HepG2 (cell line): ENCODE measurements around the gene SSH3. TPM values are rescaled to one million over a fixed set of nuclear protein-coding genes. Genes with fewer than 3 reads are reported as not detected.

Experiments used
- MAFG ChIP-seq: sonication (generic); formaldehyde crosslinking; IDR thresholded peaks from 2 replicates; pipeline ENCODE4 v1.5.1; 2020; ENCODE audit warnings: mild to moderate bottlenecking, missing genetic modification reagents
- MEF2D ChIP-seq: sonication (generic); formaldehyde crosslinking; IDR thresholded peaks from 2 replicates; pipeline ENCODE4 v1.5.1; 2020; ENCODE audit warnings: mild to moderate bottlenecking, missing genetic modification reagents
- MYNN ChIP-seq: sonication (generic); formaldehyde crosslinking; IDR thresholded peaks from 2 replicates; pipeline ENCODE4 v1.4.0; 2020; ENCODE audit warnings: mild to moderate bottlenecking, low read depth, missing genetic modification reagents
- SKI ChIP-seq: fragments of 450-650 bp; IDR thresholded peaks from one replicate; pipeline ENCODE4 v1.6.1; 2018; ENCODE audit warnings: mild to moderate bottlenecking; ENCODE audit not compliant: partially characterized antibody
- ZMYM3 ChIP-seq: sonication (generic); formaldehyde crosslinking; IDR thresholded peaks from 2 replicates; pipeline ENCODE4 v1.5.1; 2020; ENCODE audit warnings: mild to moderate bottlenecking, missing genetic modification reagents
- ZNF101 ChIP-seq: sonication (generic); formaldehyde crosslinking; IDR thresholded peaks from 2 replicates; pipeline ENCODE4 v1.4.0; 2020; ENCODE audit warnings: mild to moderate bottlenecking, low read depth, missing genetic modification reagents, borderline replicate concordance
- ZNF362 ChIP-seq: sonication (generic); formaldehyde crosslinking; IDR thresholded peaks from 2 replicates; pipeline ENCODE4 v1.4.0; 2020; ENCODE audit warnings: missing genetic modification reagents, mild to moderate bottlenecking, borderline replicate concordance
- ZNF737 ChIP-seq: sonication (generic); formaldehyde crosslinking; IDR thresholded peaks from 2 replicates; pipeline ENCODE4 v1.5.0; 2020; ENCODE audit warnings: missing genetic modification reagents, mild to moderate bottlenecking, borderline replicate concordance
- ZNF879 ChIP-seq: sonication (generic); formaldehyde crosslinking; IDR thresholded peaks from 2 replicates; pipeline ENCODE4 v1.8.1; 2023; ENCODE audit warnings: missing genetic modification reagents
- polyA plus RNA-seq, 8 experiments: library from polyadenylated mRNA; depleted of rRNA in 3 of 8; stranded (reverse) in 7 of 8; unstranded in 1 of 8; fragments of >200 nt; fragmentation: Illumina TruSeq in 4 of 8; extraction: Trizol in 4 of 8; gene quantifications; 2 replicates each; pipeline versions ENCODE4 v1.2.1 to v1.2.3, GENCODE V29; 2011 to 2016; ENCODE audit warnings: low read depth in 4 of 8, missing spikeins in 1 of 8, mixed read lengths in 1 of 8; ENCODE audit not compliant: insufficient read depth in 1 of 8
- total RNA-seq, 5 experiments: library from RNA; depleted of rRNA; stranded (reverse); fragments of >200 nt; fragmentation: Illumina TruSeq; extraction: Trizol; gene quantifications; 2 replicates each; pipeline ENCODE4 v1.2.3, GENCODE V29; 2016; ENCODE audit warnings: low read depth in 1 of 5
- TF ChIP-seq, protein P1 (sequence below): sonication (generic); formaldehyde crosslinking; IDR thresholded peaks from 2 replicates; pipeline ENCODE4 v1.4.0; 2020; ENCODE audit warnings: missing genetic modification reagents, borderline replicate concordance
- TF ChIP-seq, protein P2 (sequence below): sonication (generic); formaldehyde crosslinking; IDR thresholded peaks from 2 replicates; pipeline ENCODE4 v1.4.0; 2020; ENCODE audit warnings: mild to moderate bottlenecking, missing genetic modification reagents

Gene SSH3
- total and polyA plus RNA-seq, 2 of the 13 experiments (the other 11 are each of a cell fraction or from before 2014, with no cell fraction given): 12.4 to 18.8 TPM

- TF ChIP-seq SKI (no peak), ZMYM3 (no peak), ZNF101 (CRISPR knock-in tag) (no peak), ZNF879 (CRISPR knock-in tag) (no peak), MAFG (CRISPR knock-in tag) (no peak), MEF2D (no peak), ZNF362 (CRISPR knock-in tag) (no peak), ZNF737 (CRISPR knock-in tag) (no peak), MYNN (no peak)
- TF ChIP-seq, protein P1, sequence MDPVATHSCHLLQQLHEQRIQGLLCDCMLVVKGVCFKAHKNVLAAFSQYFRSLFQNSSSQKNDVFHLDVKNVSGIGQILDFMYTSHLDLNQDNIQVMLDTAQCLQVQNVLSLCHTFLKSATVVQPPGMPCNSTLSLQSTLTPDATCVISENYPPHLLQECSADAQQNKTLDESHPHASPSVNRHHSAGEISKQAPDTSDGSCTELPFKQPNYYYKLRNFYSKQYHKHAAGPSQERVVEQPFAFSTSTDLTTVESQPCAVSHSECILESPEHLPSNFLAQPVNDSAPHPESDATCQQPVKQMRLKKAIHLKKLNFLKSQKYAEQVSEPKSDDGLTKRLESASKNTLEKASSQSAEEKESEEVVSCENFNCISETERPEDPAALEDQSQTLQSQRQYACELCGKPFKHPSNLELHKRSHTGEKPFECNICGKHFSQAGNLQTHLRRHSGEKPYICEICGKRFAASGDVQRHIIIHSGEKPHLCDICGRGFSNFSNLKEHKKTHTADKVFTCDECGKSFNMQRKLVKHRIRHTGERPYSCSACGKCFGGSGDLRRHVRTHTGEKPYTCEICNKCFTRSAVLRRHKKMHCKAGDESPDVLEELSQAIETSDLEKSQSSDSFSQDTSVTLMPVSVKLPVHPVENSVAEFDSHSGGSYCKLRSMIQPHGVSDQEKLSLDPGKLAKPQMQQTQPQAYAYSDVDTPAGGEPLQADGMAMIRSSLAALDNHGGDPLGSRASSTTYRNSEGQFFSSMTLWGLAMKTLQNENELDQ (CRISPR knock-in tag): no peak
- TF ChIP-seq, protein P2, sequence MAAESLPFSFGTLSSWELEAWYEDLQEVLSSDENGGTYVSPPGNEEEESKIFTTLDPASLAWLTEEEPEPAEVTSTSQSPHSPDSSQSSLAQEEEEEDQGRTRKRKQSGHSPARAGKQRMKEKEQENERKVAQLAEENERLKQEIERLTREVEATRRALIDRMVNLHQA (CRISPR knock-in tag): no peak
Measured at GRCh38 chr11:67279589-67280340, 23.6 kb upstream of the SSH3 start (continued).
